GM18858 (cell line): ENCODE measurements around the gene SLC11A2.
"Not testable (repeated sequence)": the region's sequence is repeated elsewhere in the genome, so short reads cannot be mapped to it uniquely, and the experiment has no call there.

Source experiments
- ATAC-seq: cut with Tn5 transposase; IDR thresholded peaks from one replicate; pipeline ENCODE4 v1.9.1; 2021; ENCODE audit not compliant: unreplicated experiment

SLC11A2 gene

DNA sequence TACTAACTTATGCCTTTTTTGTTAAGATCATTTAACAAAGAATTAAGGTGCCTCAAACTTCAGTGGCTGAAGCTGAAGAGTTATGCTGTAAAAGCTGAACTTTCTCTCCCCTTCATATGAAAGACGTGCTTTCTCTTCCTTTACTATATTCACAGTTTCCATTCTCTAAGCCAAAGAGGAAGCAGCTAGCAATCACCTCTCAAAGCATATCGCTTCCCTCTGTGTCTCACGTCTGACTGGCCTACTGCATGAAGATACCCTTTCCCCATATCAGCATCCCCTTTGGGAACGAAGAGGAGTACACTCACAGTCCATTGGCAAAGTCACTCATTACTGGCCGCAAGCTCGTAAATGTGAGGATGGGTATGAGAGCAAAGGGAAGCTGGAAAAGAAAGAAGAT is 34.9 kb downstream of the SLC11A2 start:
- no peak for ATAC-seq

DNA sequence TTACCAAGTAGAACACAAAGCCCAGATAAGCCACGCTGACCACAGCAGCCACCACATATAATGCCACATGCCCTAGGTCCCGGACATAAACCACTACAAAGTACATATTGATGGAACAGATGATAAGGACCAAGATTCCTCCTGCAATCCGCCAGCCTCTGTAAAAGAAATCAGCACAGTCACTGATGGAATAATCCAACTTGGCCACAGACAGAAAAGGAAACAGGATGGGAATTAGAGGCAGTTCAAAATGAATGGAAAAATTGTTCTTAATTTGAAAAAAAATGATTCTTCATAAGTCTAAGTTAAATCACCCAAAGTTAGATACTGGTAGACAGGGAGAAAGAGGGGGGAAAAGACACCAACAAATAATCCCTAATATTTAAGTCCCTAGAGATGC is 35.4 kb downstream of the SLC11A2 start:
- no peak for ATAC-seq

DNA sequence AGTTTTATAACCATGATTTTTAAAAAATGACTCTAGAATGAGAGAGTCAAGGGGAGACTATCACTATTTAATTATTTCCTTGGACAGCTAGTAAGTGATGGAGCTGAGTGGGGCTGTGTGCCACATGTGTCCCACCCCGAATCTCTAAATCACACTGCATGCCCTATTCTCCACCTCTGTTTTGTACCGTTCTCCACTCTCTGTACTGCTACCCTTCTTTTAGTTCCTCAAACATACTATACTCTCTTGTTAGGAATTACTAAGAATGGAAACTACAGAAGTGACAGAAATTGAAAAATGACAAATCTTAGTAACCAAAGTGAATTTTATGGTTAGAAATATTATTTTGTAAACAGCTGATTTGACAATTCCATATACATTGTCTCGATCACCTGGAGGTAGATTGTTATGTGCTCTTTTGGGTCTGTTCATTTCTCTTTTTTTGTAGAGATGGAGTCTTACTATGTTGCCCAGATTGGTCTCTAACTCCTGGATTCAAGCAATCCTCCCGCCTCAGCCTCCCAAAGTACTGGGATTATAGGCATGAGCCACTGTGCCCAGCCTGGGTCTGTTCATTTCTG is 35.9 kb downstream of the SLC11A2 start:
- ATAC-seq, result no peak

DNA sequence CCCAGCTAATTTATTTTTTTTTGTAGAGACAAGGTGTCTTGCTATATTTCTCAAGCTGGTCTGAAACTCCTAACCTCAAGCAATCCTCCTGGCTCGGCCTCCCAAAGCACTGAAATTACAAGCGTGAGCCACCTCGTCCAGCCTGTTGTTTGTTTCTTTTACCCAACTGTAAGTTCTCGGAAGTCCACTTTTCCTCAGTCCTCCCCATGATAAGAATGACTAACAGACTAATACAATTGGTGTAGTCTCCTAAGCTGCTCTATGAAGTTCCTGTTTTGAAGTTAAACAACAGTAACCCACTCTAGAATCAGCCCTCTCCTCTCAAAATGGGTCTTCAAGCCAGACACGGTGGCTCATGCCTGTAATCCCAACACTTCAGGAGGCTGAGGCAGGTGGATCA is 37.3 kb downstream of the SLC11A2 start:
- no peak for ATAC-seq

DNA sequence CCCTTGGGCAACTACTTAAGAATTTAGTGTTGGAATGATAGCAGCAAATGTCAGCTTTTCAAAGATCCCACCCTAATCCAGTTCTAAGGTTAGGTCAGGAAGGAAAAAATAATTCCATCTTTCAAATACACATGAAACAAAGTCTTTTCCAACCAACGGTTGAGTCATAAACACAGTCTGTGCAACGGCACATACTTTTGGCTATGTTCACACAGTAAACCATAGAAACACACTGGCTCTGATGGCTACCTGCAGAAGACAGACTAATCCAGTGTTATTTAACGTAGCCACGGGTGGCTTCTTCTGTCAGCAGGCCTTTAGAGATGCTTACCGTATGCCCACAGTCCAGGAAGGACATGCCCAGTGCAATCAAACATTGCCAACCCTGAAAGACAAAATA is 38.1 kb downstream of the SLC11A2 start:
- no peak for ATAC-seq

DNA sequence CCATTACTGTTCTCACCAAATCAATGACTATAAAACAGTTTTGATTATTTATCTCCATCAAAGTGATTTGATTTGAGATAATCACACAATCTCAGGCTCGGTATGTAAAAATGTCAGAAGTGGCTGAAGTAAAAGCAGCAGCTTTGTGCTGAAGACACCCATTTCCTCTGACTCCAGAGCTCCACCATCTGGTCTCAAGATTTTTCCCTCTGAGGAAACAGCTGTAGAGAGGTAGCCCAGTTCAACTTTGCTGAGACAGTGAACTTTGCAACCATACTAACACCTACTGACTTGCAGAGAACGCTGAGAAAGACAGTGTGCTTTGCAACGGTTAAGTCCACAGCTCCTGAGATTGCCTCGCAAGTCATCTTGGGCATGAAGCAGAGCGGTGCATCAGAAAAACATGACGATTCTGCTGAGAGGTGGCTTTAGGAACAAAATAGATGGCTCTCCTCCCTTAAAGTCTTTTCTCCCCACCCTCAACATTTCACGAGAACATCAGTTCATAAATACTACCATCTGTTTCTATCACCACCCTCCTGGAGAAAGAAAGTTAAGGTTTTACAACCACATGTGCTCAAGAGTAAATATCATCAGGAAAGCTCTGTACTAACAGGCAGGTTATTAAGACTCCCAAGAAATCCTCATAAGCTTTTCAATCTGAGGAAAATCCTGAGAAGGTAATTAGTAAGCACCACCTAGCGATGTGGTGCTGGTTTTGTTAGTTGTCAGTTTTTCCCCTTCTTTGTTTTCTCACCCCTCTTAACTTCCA is 39.0 kb downstream of the SLC11A2 start:
- ATAC-seq, result no peak

DNA sequence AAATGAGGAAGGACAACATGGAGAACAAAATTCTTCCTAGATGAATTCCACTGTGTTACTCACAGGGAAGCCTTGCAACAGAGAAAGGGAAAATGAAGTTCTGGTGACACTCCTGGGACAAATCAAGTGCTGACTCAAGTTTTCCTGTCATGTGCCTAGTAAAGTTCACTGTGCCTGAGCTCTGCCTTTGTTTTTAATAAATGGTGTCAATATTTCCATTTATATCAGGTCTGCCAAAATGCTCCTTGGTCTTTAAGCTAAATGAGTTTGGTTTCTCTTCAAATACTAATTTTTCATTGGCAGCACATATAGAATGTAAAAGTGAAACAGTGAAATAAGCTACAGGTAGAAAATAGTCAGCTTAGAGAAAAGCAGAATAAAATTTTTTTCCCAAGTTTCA is 40.9 kb downstream of the SLC11A2 start:
- ATAC-seq, result no peak

DNA sequence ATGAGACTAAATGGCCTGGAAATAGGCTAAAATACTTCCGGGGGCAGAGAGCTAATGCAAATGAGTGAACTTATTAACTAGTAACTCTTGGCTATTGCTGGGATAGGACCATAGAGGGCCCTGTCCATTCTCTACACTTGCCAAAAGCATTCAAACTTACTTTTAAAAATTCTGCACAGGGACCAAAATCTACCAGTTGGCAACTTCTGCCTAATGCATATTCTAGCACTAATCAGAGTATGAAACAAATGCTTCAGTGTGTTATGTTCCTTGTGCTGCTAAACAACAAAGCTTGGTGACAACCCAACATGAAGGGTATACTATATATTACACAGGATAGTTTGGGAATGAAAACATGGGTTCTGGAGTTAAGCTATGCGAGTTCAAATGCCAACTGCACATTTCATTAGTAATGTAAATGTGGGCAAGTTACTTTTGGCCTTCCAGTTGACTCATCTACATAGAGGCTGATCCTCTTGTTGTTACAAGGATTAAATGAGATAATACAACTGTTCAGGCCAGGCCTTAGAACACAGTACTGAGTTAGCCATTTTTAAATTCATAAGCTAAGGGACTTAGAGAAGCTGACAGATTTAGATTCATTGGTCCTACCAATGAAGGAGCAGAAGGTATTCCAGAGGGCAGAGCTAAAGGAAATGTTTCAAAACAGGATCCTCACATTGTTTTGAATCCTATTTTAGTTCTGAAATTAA is 41.4 kb downstream of the SLC11A2 start:
- no peak for ATAC-seq

DNA sequence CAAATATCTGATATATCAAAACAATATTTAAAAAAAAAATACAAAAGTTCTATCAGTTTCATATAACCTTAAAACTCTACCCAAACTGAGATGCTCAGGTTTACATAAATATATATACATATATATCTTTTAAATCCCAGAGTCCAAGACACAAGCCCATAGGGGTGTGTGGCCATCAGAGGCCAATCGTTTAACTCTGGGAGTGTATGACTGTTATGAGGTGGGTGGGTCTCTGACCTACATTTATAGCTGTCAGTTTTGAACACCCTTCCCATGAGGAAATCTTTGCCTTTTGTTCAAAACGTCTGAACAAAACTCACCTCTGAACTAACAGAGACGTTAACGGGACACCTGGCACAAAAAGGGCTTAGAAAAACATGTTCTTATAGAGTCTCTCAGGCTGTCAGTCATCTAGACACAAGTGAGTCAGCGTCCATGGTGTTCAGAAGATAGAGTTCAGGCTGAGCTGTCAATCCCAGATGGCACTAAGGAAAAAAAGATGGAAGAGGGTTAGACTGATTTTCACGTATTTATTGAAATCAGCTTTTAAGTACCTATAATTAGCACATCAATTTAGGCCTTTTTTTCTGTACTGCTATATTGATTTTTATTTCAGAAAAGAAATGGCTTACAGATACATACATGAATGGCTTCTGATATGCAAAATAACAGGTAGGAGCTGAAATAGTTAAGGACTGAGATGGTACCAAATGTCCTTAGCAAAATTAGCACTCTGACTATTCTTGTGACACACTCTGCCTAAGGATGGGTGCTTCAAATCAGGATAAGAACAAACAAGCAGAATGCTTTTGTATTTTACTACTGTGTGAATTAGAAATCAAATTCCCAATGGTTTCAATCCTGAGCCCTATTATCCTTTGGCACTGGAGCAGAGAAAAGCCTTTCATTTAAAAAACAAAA is 44.6 kb downstream of the SLC11A2 start:
- ATAC-seq, result no peak

DNA sequence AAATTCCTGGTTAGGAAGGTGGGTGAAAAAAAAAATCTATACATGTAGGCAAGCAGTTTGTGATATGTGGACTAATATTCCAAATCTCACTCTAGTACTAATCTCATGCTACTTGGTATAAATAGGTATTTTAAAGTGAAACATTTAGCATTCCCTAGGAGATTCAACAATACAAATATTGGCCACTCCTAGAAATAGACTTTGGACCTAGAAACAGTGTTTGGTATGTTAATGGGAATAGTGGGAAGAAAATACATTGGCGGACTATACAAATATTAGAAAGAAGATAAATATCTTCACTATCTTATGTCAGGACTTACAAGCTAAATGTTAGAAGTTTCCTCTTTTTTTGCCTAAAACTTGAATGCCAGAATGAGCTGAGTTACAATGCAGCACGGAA is 45.6 kb downstream of the SLC11A2 start:
- no peak for ATAC-seq

DNA sequence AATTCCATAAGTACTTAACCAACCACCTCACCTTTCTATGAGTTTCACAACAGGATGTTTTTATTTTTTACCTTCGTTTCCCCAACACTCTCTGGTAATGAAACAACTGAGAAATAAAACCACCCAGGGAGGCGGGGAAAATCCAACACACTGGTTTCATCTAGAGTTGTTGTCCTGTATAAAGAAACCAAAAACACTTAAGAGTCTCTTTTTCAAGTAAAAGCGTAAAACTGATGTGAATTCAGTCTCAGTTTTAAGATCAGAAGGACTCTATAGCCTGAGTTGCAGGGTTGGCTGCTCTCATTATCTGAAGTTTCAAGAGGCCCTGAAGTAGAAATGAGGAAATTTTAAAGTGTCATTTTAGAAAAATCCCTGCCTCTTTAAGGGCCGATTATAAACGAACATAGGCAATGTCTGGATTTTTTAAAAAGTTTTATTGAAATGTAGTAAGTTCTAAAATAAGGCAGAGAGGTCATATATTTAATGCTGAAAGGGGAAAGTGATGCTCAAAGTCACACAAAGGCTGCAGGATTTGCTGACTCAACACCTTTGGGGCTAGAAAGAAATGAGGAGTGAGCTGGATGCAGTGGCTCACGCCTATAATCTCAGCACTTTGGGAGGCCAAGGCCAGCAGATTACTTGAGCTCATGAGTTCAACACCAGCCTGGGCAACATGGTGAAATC is 46.7 kb downstream of the SLC11A2 start:
- no peak for ATAC-seq

DNA sequence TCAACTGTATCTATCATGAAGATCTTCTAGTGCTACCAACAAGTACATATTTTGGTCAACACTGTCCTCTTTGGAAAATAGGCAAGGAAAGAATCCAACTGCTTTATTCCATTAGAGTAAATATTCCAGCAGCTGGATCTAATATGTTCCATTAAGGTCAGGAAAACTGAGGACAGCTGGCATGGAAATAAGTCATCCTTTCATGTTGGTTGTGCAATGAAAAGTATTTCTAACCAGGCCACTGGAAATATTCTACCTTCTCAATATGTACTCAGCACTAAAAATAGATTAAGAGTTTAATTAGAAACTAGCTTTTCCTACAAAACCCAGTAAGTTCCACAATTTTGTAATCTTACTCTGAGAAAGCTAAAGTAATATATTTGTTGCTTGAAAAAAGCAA is 54.2 kb downstream of the SLC11A2 start:
- no peak for ATAC-seq

DNA sequence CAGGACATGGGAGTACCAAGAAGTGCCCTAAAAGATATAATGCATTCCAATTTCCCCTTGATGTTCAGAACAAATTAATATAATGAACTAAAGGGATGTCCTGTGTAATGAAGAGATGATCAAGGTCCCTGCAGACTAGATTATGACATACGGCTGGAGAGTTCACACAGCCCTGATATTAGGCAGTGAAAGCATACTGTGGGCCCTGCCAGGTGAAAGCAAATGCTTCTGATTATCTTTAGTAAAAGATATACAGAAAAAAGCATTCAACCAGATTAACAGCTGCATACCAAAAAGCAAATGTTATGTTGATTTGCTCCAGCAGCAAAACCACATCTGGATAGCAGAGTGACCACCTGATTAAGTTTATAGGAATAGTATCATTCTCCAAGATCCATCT is 61.8 kb downstream of the SLC11A2 start:
- ATAC-seq, result no peak

DNA sequence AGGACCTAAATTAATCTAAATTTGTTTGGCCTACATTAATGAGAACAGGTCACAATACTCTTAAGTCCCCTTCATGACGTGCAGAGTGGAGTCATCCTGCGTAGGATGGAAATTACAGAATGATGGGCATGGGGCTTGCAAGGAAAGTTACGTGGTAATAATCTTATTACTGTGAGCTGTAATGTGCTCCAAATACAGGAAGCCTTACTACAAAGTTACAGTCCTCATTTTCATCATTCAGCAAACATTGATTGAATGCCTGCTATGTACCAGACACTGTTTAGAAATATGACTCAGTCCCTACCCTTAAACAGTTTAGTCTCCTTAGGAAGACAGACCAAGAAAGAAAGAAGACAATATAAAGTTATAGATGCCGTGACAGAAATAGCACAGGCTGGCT is 64.5 kb downstream of the SLC11A2 start:
- ATAC-seq, result no peak

DNA sequence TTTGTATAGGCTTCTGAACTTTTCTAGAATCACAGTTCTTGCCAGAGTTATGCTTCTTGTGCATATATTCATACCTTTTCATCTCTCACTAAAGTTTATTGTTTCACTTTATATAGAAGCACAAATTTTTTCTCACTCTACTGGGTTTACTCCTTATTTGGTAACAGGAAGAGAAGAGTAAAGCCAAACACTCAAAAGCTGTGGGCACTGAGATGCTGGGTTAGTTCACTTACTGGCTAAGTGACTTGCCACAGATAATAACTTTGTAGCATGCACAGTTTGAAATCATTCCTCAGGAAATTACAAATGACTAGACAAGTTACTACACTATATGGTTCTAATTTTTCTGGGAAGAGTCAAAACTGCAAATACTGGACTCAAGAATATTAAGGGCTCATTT is 66.1 kb downstream of the SLC11A2 start:
- ATAC-seq, result no peak

DNA sequence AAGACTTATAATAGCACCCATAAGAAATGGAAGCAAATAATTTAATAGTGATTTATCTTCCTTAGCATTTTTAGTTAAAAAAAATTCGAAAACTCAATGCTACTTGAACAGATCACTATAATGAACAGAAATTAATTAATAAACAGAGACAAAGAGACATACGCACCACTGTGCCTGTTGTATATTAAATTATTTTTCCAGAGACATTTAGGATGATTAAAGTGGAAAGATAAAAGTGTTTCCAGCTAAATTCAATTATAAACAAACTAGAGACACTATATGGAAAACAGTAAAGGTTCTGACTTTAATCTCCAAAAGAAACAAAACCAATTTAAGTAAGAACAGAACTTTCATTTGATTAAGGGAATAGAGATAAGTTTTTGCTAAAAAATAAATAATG is 70.5 kb downstream of the SLC11A2 start:
- no peak for ATAC-seq

DNA sequence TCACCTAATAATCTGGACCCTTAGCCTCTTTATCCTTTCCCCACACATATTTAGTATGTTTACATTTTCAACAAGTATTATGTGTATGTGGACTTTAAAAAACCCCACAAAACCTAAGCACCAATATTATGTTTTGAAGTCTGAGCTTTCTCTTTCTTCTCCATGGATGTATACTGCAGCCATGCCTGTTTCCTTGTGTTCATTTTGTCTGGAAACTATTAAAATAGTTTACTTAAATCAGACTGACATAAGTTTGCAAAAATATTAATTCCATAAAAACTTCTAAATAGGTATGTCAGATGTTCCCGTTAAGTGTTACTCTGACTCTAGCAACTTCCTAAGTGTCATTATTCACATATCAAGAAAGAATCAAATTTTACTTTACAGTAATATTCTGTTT is 70.9 kb downstream of the SLC11A2 start:
- ATAC-seq, result no peak

DNA sequence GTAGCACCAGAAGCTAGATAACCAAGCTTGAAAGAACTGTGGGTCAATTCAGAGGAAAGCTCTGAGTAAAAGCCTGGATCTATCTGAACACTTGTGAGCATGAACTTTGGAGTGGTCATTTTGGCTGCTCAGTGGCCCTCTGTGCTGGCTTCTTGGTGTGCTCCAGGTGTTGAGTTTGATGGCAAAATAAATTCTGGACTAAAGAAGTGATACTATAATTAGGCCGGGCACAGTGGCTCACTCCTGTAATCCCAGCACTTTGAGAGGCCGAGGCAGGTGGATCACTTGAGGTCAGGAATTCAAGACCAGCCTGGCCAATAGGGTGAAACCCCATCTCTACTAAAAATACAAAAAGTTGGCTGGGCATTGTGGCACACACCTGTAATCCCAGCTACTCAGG is 71.4 kb downstream of the SLC11A2 start:
- not testable (repeated sequence) for ATAC-seq

DNA sequence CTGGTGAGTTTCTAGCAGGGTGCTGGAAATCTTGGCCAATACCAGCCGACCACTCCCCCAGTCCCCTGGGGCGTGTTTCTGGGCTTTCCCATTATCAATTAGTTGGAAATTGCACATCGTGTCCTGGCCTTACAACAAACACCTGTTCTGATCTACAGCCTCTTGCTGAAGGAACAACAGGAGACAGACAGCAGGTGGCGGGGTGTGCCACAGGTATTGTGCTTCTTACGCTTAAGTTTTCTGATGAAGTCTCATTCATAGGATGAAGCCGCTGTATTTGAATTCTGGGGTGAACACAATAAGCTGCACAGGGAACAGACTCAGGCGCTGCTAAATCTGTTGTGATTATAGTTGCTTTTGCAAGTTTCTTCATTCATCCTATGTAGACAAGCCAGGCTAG is 73.1 kb downstream of the SLC11A2 start:
- no peak for ATAC-seq

DNA sequence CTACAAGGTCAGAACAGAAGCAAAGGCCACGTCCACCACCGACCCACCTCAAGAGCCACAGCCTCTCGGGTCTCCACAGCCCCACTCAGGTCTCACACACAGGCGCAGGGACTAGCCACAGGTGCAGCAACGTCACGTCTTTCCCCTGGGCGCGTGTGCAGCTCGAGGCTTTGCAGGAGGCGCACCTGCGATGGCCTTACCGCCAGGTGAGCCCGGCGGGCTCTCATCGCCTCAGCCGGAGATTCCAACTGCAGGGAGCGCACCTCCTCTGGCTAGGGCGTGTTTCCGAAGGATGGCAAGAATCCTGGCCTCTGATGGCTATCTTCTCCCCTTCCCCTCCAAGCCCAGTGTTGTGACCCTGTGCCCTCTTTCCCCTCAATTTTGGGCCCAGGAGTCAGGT is 73.7 kb downstream of the SLC11A2 start, which contains the start of gene HIGD1C:
Gene HIGD1C (plus strand): TSS at position 35 of the 400 bp plus-strand sequence. CDS start 1,455 bp downstream, outside the sequence.
- ATAC-seq, result no peak

DNA sequence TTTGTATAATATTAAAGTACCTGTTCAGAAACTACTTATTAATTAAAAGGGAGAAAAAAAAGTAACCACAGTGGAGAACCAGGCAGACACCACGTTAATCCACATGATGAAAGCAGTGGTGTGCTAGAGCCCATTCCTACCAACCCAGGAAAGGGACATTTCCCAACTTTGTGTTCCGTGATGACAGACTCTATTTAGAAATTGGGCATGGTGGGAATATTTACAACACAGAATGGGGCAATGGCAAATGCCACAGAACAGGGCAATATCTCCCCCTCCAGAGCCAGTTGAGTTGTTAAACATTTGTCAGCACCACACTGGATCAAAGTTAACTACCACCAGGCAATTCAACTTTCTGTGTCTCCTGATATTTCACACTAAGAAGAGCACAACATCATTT is 75.1 kb downstream of the SLC11A2 start:
- ATAC-seq, result no peak
